ENCODE results near the gene SLC35F2.

Gene SLC35F2

DNA sequence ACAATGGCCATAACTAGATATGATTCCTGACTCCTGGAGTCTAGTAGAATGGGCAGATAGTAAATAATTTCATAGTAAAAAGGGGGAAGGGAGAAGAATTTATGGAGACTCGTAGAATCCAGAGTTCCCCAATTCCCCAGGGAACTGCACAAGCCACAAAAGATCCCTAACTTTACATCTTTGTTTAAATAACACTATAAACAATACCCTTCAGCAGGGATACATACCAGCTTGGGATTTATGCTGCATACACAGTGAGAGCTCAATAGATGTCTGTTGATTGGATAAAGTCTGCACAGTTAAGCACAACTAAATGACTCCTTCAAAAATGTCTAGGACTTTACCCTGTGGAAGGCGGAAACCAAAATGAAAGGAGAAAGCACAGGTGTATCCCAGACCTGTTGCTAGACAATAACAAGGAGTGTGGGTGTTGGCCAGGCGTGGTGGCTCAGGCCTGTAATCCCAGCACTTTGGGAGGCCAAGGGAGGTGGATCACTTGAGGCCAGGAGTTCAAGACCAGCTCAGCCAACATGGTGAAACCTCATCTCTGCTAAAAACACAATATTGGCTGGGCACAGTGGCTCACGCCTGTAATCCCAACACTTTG is 6.8 kb downstream of the SLC35F2 start:
- no peak overlapping the region for H3K4me3 ChIP-seq (ENCODE audit: low read length)
- no peak for DNase-seq (ENCODE audit: low read depth)
- TF ChIP-seq, protein P1, sequence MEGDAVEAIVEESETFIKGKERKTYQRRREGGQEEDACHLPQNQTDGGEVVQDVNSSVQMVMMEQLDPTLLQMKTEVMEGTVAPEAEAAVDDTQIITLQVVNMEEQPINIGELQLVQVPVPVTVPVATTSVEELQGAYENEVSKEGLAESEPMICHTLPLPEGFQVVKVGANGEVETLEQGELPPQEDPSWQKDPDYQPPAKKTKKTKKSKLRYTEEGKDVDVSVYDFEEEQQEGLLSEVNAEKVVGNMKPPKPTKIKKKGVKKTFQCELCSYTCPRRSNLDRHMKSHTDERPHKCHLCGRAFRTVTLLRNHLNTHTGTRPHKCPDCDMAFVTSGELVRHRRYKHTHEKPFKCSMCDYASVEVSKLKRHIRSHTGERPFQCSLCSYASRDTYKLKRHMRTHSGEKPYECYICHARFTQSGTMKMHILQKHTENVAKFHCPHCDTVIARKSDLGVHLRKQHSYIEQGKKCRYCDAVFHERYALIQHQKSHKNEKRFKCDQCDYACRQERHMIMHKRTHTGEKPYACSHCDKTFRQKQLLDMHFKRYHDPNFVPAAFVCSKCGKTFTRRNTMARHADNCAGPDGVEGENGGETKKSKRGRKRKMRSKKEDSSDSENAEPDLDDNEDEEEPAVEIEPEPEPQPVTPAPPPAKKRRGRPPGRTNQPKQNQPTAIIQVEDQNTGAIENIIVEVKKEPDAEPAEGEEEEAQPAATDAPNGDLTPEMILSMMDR (conservative IDR thresholded peaks at IDR 0.05; ENCODE audit: low read length), result no peak

- DNase-seq (ENCODE audit: low read depth), result no peak
- no peak overlapping the region for H3K4me3 ChIP-seq (ENCODE audit: low read length)
- TF ChIP-seq, protein P1 (conservative IDR thresholded peaks at IDR 0.05; ENCODE audit: low read length), result no peak
Observed at GRCh38 chr11:107849790-107850189, 8.8 kb downstream of the SLC35F2 start.

DNA sequence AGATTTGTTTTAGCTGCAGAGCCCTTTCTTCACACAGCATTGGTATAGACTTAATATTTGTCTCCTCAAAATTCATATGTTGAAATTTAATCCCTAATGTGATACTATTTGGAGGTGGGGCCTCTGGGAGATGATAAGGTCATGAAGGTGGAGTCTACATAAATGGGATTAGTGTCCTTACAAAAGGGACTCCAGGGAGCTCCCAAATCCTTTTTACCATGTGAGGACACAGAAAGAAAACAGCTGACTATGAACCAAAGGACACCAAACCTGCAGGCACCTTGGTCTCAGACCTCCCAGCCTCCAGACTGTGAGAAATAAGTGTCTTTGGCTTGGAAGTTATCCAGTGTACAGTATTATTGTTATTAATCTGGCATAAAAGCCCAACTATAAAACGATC is 10.2 kb downstream of the SLC35F2 start:
- TF ChIP-seq, protein P1 (conservative IDR thresholded peaks at IDR 0.05; ENCODE audit: low read length), result no peak
- H3K4me3 ChIP-seq (ENCODE audit: low read length), result no peak overlapping the region
- no peak for DNase-seq (ENCODE audit: low read depth)

DNA sequence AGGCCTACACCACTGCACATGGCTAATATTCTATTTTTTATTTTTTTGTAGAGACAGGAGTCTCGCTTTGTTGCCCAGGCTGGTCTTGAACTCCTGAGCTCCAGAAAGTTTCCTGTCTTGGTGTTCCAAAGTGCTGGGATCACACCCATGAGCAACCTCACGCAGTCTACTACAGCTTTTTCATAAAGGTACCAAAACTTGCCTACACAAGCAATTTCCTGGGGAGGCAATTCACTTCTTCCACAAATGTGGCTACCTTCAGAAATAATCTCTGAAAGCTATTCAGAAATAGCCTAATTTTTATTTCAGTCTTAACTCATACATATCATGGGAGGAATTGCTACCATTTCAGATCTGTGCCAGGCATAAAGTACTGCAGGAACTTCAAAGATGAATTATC is 11.4 kb downstream of the SLC35F2 start:
- no peak overlapping the region for H3K4me3 ChIP-seq (ENCODE audit: low read length)
- TF ChIP-seq, protein P1 (conservative IDR thresholded peaks at IDR 0.05; ENCODE audit: low read length), result no peak
- DNase-seq (ENCODE audit: low read depth), result no peak

- peak; percentile 53 for DNase-seq (ENCODE audit: low read depth)
- H3K4me3 ChIP-seq (ENCODE audit: low read length), result no peak overlapping the region
- TF ChIP-seq, protein P1 (conservative IDR thresholded peaks at IDR 0.05; ENCODE audit: low read length), result no peak
Observed at GRCh38 chr11:107844041-107844440, 14.5 kb downstream of the SLC35F2 start.

GRCh38 chr11:107842412-107843100 is 16.0 kb downstream of the SLC35F2 start:
- no peak for DNase-seq (ENCODE audit: low read depth)
- TF ChIP-seq, protein P1 (conservative IDR thresholded peaks at IDR 0.05; ENCODE audit: low read length), result no peak
- no peak overlapping the region for H3K4me3 ChIP-seq (ENCODE audit: low read length)

DNA sequence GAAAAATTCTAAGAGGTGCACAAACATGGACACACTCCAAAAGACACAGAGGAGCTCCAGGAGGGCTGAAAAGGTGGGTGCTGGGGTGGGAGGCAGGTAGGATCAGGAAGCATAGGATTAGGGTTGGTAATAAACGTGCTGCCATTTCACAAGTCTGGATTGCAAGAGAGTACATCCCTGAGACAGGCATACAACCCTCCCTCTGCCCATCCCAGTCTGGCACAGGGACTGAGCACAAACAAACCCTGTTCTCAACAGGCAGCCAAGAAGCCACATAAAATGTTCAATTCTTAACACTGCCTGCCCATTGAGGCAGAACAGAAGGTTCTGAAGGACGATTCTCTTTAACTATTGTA is 18.5 kb downstream of the SLC35F2 start:
- no peak for DNase-seq (ENCODE audit: low read depth)
- peak overlapping the region; percentile 40 for H3K4me3 ChIP-seq (ENCODE audit: low read length)
- TF ChIP-seq, protein P1 (conservative IDR thresholded peaks at IDR 0.05; ENCODE audit: low read length), result no peak

All from AG10803 (cell line).